Measurements from ENCODE around the gene UROC1. TPM values are rescaled to one million over a fixed set of nuclear protein-coding genes. Genes with fewer than 3 reads are reported as not detected.

Gene UROC1
- total RNA-seq, 2 donors from 2014 or later, result not detected

- Histone ChIP-seq H3K27me3 (no peaks in the 10 kb centered on the region), H3K27ac (no peak overlapping the region), H3K9ac (ENCODE audit: low read depth in 2 of 2, low read length in 2 of 2) (no peak overlapping the region), H3K9me3 (no peaks in the 10 kb centered on the region), H3K4me3 (no peak overlapping the region), H3K4me1 (no peaks in the 10 kb centered on the region), H3K36me3 (no peaks in the 10 kb centered on the region)
- no peak for TF ChIP-seq CTCF (IDR thresholded peaks at IDR 0.05)
- intact Hi-C loops (cut with DNase I), result no loop called here
- DNase-seq, result no peak
These were observed 19.1 kb downstream of the UROC1 start for GRCh38 chr3:126498461-126498860.

- H3K4me3 ChIP-seq, result no peak overlapping the region
- intact Hi-C loops (cut with DNase I), result no loop called here
- H3K27ac ChIP-seq, result no peak overlapping the region
- no peaks in the 10 kb centered on the region for H3K4me1 ChIP-seq
- no peaks in the 10 kb centered on the region for H3K27me3 ChIP-seq
- H3K9ac ChIP-seq (ENCODE audit: low read depth in 2 of 2, low read length in 2 of 2), result no peak overlapping the region
- H3K9me3 ChIP-seq, result no peaks in the 10 kb centered on the region
- DNase-seq, result no peak
- H3K36me3 ChIP-seq, result no peaks in the 10 kb centered on the region
- TF ChIP-seq CTCF (IDR thresholded peaks at IDR 0.05), result no peak
These were observed 19.6 kb downstream of the UROC1 start for GRCh38 chr3:126497956-126498355.

GRCh38 chr3:126496894-126497850 is 20.4 kb downstream of the UROC1 start:
- intact Hi-C loops (cut with DNase I), result no loop called here
- Histone ChIP-seq H3K36me3 (no peaks in the 10 kb centered on the region), H3K27me3 (no peaks in the 10 kb centered on the region), H3K9me3 (no peaks in the 10 kb centered on the region), H3K27ac (no peak overlapping the region), H3K4me3 (no peak overlapping the region), H3K4me1 (no peaks in the 10 kb centered on the region), H3K9ac (ENCODE audit: low read depth in 2 of 2, low read length in 2 of 2) (no peak overlapping the region)
- TF ChIP-seq CTCF (IDR thresholded peaks at IDR 0.05), result no peak
- DNase-seq, result no peak

GRCh38 chr3:126495786-126496185 is 21.8 kb downstream of the UROC1 start:
- no peak overlapping the region for H3K27ac ChIP-seq
- no peak overlapping the region for H3K4me3 ChIP-seq
- no peaks in the 10 kb centered on the region for H3K4me1 ChIP-seq
- DNase-seq, result no peak
- intact Hi-C loops (cut with DNase I), result no loop called here
- H3K9me3 ChIP-seq, result no peaks in the 10 kb centered on the region
- no peaks in the 10 kb centered on the region for H3K27me3 ChIP-seq
- no peak for TF ChIP-seq CTCF (IDR thresholded peaks at IDR 0.05)
- H3K9ac ChIP-seq (ENCODE audit: low read depth in 2 of 2, low read length in 2 of 2), result no peak overlapping the region
- no peaks in the 10 kb centered on the region for H3K36me3 ChIP-seq

GRCh38 chr3:126494970-126495230 is 22.7 kb downstream of the UROC1 start:
- no peak for DNase-seq
- H3K4me1 ChIP-seq, result no peaks in the 10 kb centered on the region
- no peaks in the 10 kb centered on the region for H3K36me3 ChIP-seq
- no peak overlapping the region for H3K9ac ChIP-seq (ENCODE audit: low read depth in 2 of 2, low read length in 2 of 2)
- intact Hi-C loops (cut with DNase I), result no loop called here
- TF ChIP-seq CTCF (IDR thresholded peaks at IDR 0.05), result no peak
- H3K27ac ChIP-seq, result no peak overlapping the region
- H3K27me3 ChIP-seq, result no peaks in the 10 kb centered on the region
- H3K9me3 ChIP-seq, result no peaks in the 10 kb centered on the region
- no peak overlapping the region for H3K4me3 ChIP-seq
